Neural cell (in vitro differentiated cells): ENCODE measurements around the gene TMEM134. TPM values are rescaled to one million over a fixed set of nuclear protein-coding genes. Genes with fewer than 3 reads are reported as not detected.

ENCODE experiments used
- H2AFZ ChIP-seq: fragments of 200-600, 300-800 bp; sonication (generic), shearing (Covaris generic); 2 replicates; pipeline ENCODE4 v1.6.0; 2014; ENCODE audit warnings: low read depth, mild to moderate bottlenecking, antibody characterized with exemption, low read length, moderate library complexity
- H3F3A ChIP-seq: fragments of 200-600 bp; shearing (Covaris generic); 2 replicates; pipeline ENCODE4 v1.6.1; 2016; ENCODE audit warnings: mild to moderate bottlenecking, moderate library complexity, mixed read lengths, antibody characterized with exemption, low read length; ENCODE audit not compliant: insufficient read depth, poor library complexity, severe bottlenecking
- H3K27ac ChIP-seq: fragments of 200-600, 300-800 bp; sonication (generic), shearing (Covaris generic); 2 replicates; pipeline ENCODE4 v1.5.1; 2014; ENCODE audit warnings: mild to moderate bottlenecking, low read length, moderate library complexity
- H3K27me3 ChIP-seq: fragments of 300-800, 200-600 bp; sonication (generic), shearing (Covaris generic); 2 replicates; pipeline ENCODE4 v1.6.0; 2014; ENCODE audit warnings: mild to moderate bottlenecking, low read depth, low read length, moderate library complexity; ENCODE audit not compliant: insufficient read depth
- H3K36me3 ChIP-seq: fragments of 300-800, 200-600 bp; sonication (generic), shearing (Covaris generic); 2 replicates; pipeline ENCODE4 v1.5.1; 2014; ENCODE audit warnings: mild to moderate bottlenecking, antibody characterized with exemption, low read length, moderate library complexity; ENCODE audit not compliant: insufficient read depth
- H3K4me2 ChIP-seq: fragments of 300-800, 200-600 bp; sonication (generic), shearing (Covaris generic); 2 replicates; pipeline ENCODE4 v1.6.0; 2014; ENCODE audit warnings: mild to moderate bottlenecking, low read length
- H3K4me3 ChIP-seq: fragments of 300-800, 200-600 bp; sonication (generic), shearing (Covaris generic); 2 replicates; pipeline ENCODE4 v1.5.1; 2014; ENCODE audit warnings: mild to moderate bottlenecking, low read length, moderate library complexity
- H3K79me2 ChIP-seq: fragments of 200-600 bp; shearing (Covaris generic); replicated peaks from 2 replicates; pipeline ENCODE4 v1.6.0; 2014; ENCODE audit warnings: mild to moderate bottlenecking, low read length, moderate library complexity; ENCODE audit not compliant: insufficient read depth
- H3K9ac ChIP-seq: fragments of 300-800, 200-600 bp; sonication (generic), shearing (Covaris generic); 2 replicates; pipeline ENCODE4 v1.6.1; 2016; ENCODE audit warnings: mild to moderate bottlenecking, low read length, mixed read lengths
- H3K9me2 ChIP-seq: fragments of 200-600 bp; shearing (Covaris generic); 2 replicates; pipeline ENCODE4 v1.6.1; 2016; ENCODE audit warnings: mild to moderate bottlenecking, low read length, mixed read lengths; ENCODE audit not compliant: insufficient read depth
- H3K9me3 ChIP-seq: fragments of 200-600, 300-800 bp; sonication (generic), shearing (Covaris generic); 2 replicates; pipeline ENCODE4 v1.6.1; 2016; ENCODE audit warnings: mild to moderate bottlenecking, mixed run types, low read length, moderate library complexity, mixed read lengths
- H4K20me1 ChIP-seq: fragments of 200-600 bp; shearing (Covaris generic); 2 replicates; pipeline ENCODE4 v1.6.1; 2016; ENCODE audit warnings: mild to moderate bottlenecking, mixed run types; ENCODE audit not compliant: insufficient read depth
- CTCF ChIP-seq: fragments of 450-650 bp; IDR thresholded peaks from 2 replicates; pipeline ENCODE4 v1.5.1; 2014; ENCODE audit warnings: antibody characterized with exemption, mild to moderate bottlenecking, moderate library complexity; ENCODE audit not compliant: poor library complexity, severe bottlenecking
- EP300 ChIP-seq: fragments of 450-650 bp; conservative IDR thresholded peaks from 2 replicates; pipeline ENCODE4 v1.6.1; 2014; ENCODE audit warnings: antibody characterized with exemption, mild to moderate bottlenecking, moderate library complexity; ENCODE audit not compliant: poor library complexity, severe bottlenecking
- EZH2 ChIP-seq: fragments of 200-600, 300-800 bp; shearing (Covaris generic), sonication (generic); IDR thresholded peaks from 2 replicates; pipeline ENCODE4 v1.6.1; 2014; ENCODE audit warnings: antibody characterized with exemption, low read length, borderline replicate concordance, mild to moderate bottlenecking; ENCODE audit not compliant: insufficient read depth, poor library complexity, severe bottlenecking
- MXI1 ChIP-seq: fragments of 450-650 bp; conservative IDR thresholded peaks from 2 replicates; pipeline ENCODE4 v1.6.1; 2014; ENCODE audit warnings: antibody characterized with exemption, mild to moderate bottlenecking; ENCODE audit not compliant: poor library complexity, severe bottlenecking
- POLR2AphosphoS5 ChIP-seq: IDR thresholded peaks from 2 replicates; pipeline ENCODE4 v1.6.1; 2012
- RAD21 ChIP-seq: fragments of 450-650 bp; conservative IDR thresholded peaks from 2 replicates; pipeline ENCODE4 v1.6.1; 2014; ENCODE audit warnings: antibody characterized with exemption, mild to moderate bottlenecking, moderate library complexity
- REST ChIP-seq: IDR thresholded peaks from 2 replicates; pipeline ENCODE4 v1.6.1; 2012; ENCODE audit warnings: borderline replicate concordance
- SMC3 ChIP-seq: fragments of 450-650 bp; conservative IDR thresholded peaks from 2 replicates; pipeline ENCODE4 v1.6.1; 2014; ENCODE audit warnings: antibody characterized with exemption, mild to moderate bottlenecking, moderate library complexity; ENCODE audit not compliant: poor library complexity
- TAF1 ChIP-seq: IDR thresholded peaks from 2 replicates; pipeline ENCODE4 v1.6.1; 2012; ENCODE audit warnings: low read depth
- polyA plus RNA-seq: library from polyadenylated mRNA; depleted of rRNA; stranded (reverse); fragments of >200 nt; gene quantifications from 2 replicates; pipeline ENCODE4 v1.2.3, GENCODE V29; 2014

Gene TMEM134
- polyA plus RNA-seq, 1 donor from 2014 or later, result 50.3 TPM

- Histone ChIP-seq H3K4me2 (no peak overlapping the region), H3K9ac (no peak overlapping the region), H3K9me3 (no peaks in the 10 kb centered on the region), H3K27ac (no peak overlapping the region), H3K79me2 (no peaks in the 10 kb centered on the region), H3K36me3 (no peaks in the 10 kb centered on the region), H3K4me3 (no peak overlapping the region), H2AFZ (no peak overlapping the region), H4K20me1 (no peaks in the 10 kb centered on the region), H3K9me2 (no peaks in the 10 kb centered on the region), H3K27me3 (no peaks in the 10 kb centered on the region), H3F3A (no peaks in the 10 kb centered on the region)
- TF ChIP-seq CTCF, result no peak
Observed at GRCh38 chr11:67453816-67454732, 15.0 kb downstream of the TMEM134 start.

- Histone ChIP-seq H3K79me2 (no peaks in the 10 kb centered on the region), H3K36me3 (no peaks in the 10 kb centered on the region), H3K4me3 (no peak within 1 kb of the TSS), H3K27me3 (no peaks in the 10 kb centered on the region), H3K9me3 (no peaks in the 10 kb centered on the region), H3K9me2 (no peaks in the 10 kb centered on the region), H4K20me1 (no peaks in the 10 kb centered on the region), H3K9ac (no peak within 1 kb of the TSS), H3K27ac (no peak within 1 kb of the TSS), H2AFZ (no peak within 1 kb of the TSS), H3K4me2 (no peak within 1 kb of the TSS), H3F3A (no peaks in the 10 kb centered on the region)
- TF ChIP-seq RAD21, result no peak
- no peak for TF ChIP-seq SMC3
- TF ChIP-seq MXI1, result no peak
- no peak for TF ChIP-seq CTCF
- TF ChIP-seq REST, result no peak
- no peak for TF ChIP-seq EP300
- TF ChIP-seq TAF1, result no peak
- no peak for TF ChIP-seq POLR2AphosphoS5
- TF ChIP-seq EZH2, result no peak
Observed at GRCh38 chr11:67452141-67452952, 16.7 kb downstream of the TMEM134 start, which contains the start of gene GPR152. GPR152 (minus strand) TSS chr11:67452729; CDS start chr11:67452724, 5 bp downstream.
